Spleen (tissue), 7 donors: ENCODE measurements around the gene GNG4.

Experiments
- POLR2A ChIP-seq, 3 donors: fragments of 450-650 bp; IDR thresholded peaks; one replicate each; pipeline ENCODE4 v1.5.1; 2017; ENCODE audit warnings: antibody characterized with exemption in 3 of 3, mild to moderate bottlenecking in 1 of 3
- POLR2AphosphoS5 ChIP-seq, 3 donors: sonication (generic); formaldehyde crosslinking; IDR thresholded peaks; one replicate each; pipeline ENCODE4 v1.5.1; 2017; ENCODE audit warnings: antibody characterized with exemption in 3 of 3
- TF ChIP-seq, protein P1 (sequence below), 11 experiments: fragments of 200-600 bp in 7 of 11; fragments of 450-650 bp in 4 of 11; sonication (generic) in 4 of 11; IDR thresholded peaks in 8 of 11; conservative IDR thresholded peaks in 3 of 11; 1 replicate in 7 of 11; 2 replicates in 4 of 11; pipeline versions ENCODE4 v1.4.0 to v1.8.0; 2016 to 2021; ENCODE audit warnings: antibody characterized with exemption in 11 of 11, inconsistent platforms in 4 of 11, mild to moderate bottlenecking in 1 of 11
- donor health status: DM: no; HTN: no; CAD: no; lungs with moderate emphysema.
- donor health status: DM: no; HTN: no; CAD: no.
- donor health status: DM: no; HTN: no; CAD: no.

DNA sequence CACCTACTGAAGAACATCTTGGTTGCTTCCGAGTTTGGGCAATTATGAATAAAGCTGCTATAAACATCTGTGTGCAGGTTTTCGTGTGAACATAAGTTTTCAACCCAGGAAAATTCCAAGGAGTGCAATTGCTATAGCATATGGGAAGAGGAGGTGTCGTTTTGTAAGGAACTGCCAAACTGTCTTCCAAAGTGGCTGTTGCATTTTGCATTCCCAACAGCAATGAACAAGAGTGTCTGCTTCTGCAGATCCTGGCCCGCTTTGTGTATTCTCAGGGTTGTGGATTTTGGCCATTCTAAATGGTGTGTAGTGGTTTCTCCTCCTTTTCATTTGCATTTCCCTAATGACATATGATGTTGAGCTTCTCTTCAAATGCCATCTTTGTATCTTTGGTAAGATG, 23.8 kb downstream of the GNG4 start:
- TF ChIP-seq, protein P1, sequence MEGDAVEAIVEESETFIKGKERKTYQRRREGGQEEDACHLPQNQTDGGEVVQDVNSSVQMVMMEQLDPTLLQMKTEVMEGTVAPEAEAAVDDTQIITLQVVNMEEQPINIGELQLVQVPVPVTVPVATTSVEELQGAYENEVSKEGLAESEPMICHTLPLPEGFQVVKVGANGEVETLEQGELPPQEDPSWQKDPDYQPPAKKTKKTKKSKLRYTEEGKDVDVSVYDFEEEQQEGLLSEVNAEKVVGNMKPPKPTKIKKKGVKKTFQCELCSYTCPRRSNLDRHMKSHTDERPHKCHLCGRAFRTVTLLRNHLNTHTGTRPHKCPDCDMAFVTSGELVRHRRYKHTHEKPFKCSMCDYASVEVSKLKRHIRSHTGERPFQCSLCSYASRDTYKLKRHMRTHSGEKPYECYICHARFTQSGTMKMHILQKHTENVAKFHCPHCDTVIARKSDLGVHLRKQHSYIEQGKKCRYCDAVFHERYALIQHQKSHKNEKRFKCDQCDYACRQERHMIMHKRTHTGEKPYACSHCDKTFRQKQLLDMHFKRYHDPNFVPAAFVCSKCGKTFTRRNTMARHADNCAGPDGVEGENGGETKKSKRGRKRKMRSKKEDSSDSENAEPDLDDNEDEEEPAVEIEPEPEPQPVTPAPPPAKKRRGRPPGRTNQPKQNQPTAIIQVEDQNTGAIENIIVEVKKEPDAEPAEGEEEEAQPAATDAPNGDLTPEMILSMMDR (IDR thresholded peaks at IDR 0.05 in 8 of 11, conservative IDR thresholded peaks at IDR 0.05 in 3 of 11) = no peak
- TF ChIP-seq POLR2A (IDR thresholded peaks at IDR 0.05) (no peak), POLR2AphosphoS5 (IDR thresholded peaks at IDR 0.05) (no peak)
